ENCODE measurements around the gene ZSWIM6.

Gene ZSWIM6

DNA sequence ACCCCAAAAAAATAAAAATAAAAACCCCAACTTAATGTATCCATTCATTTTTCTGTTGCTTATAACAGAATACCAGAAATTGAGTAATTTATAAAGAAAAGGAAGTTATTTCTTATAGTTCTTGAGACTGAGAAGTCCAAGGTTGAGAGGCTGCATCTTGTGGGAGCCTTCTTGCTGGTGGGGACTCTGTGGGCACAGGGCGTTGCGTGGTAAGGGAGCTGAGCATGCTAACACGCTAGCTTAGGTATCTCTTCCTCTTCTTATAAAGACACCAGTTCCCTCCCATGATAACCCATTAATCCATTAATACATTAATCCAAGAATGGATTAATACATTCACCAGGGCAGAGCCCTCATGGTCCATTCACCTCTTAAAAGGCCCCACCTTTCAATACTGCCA lies 150.9 kb downstream of the ZSWIM6 start:
- DNase-seq (ENCODE audit: low spot score) = no peak

DNA sequence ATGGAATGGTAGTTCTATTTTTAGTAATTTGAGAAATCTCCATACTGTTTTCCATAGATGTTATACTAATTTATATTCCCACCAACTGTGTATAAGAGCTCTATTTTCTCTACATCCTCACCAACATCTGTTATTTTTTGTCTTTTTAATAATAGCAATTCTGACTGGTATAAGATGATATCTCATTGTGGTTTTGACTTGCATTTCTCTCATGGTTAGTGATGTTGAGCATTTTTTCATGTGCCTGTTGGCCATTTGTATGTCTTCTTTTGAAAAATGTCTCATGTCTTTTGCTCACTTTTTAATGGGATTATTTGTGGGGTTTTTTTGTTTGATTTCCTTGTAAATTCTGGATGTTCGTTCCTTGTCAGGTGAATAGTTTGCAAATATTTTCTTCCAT lies 154.4 kb downstream of the ZSWIM6 start:
- no peak for DNase-seq (ENCODE audit: low spot score)

DNA sequence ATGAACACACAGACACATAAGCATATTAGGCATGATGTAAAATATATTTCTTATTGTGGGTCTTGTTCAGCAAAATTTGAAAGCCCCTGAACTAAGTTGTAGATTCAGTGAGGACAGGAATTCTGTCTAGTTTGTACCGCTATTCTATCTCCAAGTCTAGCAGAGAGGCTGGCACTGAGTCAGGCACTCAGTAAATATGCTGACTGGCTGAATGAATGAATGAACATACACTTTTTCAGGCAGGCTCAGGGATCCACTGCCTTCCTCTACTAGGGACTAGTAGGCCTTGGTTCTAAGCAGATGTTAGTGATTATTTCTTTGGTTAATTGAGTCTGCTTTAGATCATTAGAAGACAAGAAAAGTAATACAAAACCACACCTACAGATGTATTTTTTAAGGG lies 157.5 kb downstream of the ZSWIM6 start:
- no peak for DNase-seq (ENCODE audit: low spot score)

DNA sequence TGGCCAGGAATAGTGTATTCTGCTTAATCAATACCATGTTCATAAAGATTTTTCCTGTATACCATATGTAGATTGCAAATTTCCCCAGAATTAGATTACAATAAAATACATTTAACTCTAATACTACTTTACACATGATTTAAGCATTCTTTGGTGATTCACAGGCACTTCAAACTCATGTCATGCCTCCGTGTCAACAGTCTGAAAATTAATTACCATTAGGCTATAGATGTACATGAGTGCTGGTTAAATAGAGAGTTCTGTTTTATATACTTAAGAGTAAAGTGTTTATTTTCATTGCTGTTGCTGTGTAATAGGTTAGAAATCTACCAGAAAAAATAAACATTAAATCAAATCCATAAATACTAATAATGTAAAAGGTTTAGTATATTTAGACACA lies 159.8 kb downstream of the ZSWIM6 start:
- DNase-seq (ENCODE audit: low spot score) = no peak

DNA sequence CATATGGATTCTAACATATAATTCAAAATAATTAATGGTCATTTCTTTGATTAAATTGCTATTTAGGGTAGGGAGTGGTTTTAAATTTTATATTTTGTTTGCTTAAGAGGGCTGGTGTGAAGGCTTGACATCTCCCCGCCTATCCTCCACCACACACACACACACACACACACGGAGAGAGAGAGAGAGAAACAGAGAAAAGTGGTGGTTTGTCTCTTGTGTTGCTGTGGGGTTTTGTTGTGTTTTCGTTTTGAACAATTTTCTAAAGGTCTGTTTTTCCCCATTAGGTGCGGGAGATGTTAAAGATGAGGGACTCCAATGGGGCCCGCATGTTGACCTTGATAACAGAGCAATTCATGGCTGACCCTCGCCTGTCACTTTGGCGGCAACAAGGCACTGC lies 161.9 kb downstream of the ZSWIM6 start:
- no peak for DNase-seq (ENCODE audit: low spot score)

DNA sequence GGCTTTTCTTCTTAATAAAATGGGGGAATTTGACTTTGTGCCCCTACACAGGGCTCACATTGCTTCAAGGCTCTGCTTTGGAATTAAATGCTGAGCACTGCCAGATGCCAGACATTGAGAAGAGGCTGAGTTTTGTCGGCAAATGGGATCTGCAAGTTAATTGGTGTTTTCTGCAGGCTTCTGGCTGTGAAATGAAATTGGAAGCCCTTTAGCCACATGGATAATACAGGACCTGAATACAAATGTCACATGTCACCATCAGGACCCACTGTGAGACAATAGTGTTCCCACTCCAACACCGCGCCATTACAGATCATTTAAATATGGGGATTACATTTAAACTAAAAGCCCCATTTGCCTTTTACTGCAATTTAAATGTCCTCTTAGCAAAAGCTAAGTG lies 164.4 kb downstream of the ZSWIM6 start:
- DNase-seq (ENCODE audit: low spot score) = no peak

DNA sequence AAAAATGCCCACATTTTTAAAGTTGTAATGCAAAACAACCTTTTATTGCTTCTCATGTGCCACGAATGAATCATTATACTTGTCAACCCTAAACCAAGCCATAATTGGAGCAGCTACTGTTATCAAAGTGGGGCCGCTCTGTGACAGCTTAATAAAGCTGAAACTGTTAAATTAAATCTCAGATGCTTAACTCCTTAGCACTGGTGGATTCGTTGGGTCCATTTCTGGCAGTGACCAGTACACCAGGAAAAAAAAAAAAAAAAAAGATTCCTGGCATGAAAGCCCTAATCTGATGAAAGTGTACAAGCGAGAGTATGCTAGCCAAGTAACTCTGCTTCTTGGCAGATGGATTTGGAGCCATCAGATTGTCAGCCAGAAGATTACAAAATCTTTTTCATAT lies 164.8 kb downstream of the ZSWIM6 start:
- DNase-seq (ENCODE audit: low spot score) = no peak

DNA sequence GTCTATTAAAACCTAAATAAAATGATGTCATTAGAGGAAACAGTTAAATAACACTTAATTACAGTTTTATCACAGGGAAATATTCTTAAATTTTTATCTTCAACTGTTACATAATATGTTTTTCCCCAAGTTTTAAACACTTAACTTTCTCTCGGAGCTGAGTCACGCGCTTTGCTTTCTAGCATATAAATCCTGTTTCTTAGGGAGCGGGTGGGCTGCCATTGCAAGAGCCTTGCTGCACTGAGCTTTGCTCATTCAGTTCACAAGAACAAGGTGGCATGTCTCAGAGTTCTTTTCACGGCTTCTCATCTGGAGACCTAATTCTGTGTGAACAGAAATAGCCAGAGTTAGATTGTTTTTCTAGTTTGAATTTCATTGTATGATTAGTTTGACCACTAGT lies 166.1 kb downstream of the ZSWIM6 start:
- DNase-seq (ENCODE audit: low spot score) = no peak

DNA sequence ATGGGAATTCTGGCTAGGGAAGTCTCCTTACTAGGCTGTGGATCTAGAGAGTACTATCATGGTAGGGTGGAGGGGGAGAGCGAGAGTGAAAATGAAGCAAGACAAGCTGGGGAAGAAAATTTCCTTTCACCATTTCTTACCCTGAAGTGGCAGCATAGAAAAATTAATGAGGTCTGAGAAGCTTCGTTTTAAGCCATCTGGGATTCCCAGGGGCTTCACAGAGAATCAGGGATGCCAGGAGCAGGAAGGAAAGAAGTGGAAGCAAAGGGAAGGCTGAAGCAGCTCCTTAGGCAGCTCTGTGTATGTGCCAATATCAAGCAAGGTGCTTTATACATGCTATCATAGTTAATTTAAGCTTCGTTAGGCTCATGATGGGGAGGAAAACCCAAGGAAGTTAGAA lies 169.9 kb downstream of the ZSWIM6 start:
- DNase-seq (ENCODE audit: low spot score) = no peak

DNA sequence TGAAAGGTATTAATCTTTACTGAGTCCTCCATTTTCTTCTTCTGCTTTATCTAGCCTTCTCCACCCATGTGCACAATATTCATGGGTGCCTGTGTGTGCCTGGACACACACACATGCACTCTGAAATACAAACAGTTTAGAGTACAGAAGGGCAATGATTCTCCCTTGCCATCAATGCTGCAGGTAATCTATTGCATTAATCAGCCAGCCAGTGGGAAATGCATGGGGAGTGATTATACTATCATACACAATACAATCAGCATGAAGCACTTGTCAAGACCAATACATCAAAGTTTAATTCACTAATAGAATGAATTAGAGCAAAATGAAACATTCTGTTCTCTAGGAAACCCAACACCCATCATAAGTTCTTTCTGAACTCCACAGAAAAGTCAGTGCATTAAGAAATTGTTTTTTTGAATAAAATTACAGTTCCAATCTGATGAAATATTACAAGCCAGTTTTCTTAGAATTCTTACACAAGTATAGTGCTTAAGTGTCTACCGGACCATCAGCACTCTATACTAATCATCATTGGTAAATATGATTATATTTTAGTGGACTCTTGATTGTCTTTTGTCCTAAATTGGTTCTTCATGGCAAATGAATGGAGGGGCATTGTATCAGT lies 172.2 kb downstream of the ZSWIM6 start:
- DNase-seq (ENCODE audit: low spot score) = no peak

DNA sequence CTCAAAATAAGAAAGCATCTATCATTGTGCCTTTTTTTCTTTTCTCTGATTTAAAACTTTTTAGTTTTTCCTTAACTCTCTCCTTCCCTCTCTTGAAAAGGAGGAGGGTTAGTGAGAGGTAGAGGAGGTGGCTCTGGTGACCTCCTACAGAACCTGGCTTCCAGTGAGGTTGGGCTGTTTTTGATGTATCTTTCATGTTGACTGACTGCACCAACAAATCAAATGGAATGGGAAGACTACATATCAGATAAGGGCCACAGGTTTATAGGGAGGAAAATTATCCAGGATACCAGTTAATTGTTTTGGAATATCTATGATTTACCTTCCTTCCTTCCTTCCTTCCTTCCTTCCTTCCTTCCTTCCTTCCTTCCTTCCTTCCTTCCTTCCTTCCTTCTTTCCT lies 173.2 kb downstream of the ZSWIM6 start:
- no peak for DNase-seq (ENCODE audit: low spot score)

DNA sequence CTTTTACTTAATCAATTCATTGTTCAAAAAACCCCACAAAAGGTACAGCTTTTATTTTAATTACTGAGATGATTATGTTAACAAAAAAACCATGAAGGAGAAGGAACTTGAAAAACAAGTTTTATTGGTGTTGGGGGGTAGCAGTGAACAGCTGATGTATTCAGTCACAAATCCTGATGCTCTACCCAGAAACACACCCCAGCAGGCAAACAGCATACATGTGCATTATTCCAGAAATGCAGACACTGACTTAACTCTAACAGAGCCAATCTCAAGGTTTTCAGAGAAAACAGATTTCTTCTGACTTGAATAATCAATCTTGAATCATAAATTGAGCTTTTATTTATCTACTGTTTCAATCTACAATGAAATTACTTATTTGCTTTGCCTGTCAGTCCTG lies 175.2 kb downstream of the ZSWIM6 start:
- DNase-seq (ENCODE audit: low spot score) = no peak

DNA sequence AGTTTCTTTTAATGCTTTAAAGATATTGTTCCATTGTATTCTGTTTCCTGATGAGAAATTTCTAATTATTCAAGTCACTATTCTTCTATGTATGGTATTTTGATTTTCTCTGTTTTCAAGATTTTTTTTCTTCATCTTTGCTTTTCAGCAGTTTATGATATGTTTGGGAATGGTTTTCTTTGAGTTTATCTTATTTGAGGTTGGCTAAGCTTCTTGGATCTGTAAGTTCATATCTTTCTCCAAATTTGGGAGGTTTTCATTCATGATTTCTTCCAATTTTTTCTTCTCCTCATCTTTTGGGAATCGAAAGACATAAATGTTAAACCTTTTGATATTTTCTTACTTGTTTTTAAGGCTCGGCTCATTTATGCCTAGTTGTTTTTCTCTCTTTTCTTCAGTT lies 184.9 kb downstream of the ZSWIM6 start:
- no peak for DNase-seq (ENCODE audit: low spot score)

DNA sequence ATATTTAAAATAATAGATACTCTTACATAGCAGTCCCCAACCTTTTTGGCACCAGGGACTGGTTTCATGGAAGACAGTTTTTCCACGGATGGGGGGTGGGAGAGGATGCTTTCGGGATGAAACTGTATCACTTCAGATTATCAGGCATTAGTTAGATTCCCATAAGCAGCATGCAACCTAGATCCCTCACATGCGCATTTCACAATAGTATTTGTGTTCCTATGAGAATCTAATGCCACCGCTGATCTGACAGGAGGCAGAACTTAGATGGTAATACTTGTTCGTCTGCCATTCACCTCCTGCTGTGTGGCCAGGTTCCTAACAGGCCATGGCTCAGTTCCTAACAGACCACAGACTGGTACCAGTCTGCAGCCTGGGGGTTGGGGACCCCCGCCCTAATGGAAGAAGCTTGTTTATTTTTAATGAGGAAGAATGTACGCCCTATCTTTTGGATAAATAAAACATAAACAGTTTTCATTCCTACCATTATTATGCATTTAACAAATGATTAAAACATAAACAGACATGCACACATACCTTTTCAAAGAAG lies 187.7 kb downstream of the ZSWIM6 start:
- DNase-seq (ENCODE audit: low spot score) = no peak

DNA sequence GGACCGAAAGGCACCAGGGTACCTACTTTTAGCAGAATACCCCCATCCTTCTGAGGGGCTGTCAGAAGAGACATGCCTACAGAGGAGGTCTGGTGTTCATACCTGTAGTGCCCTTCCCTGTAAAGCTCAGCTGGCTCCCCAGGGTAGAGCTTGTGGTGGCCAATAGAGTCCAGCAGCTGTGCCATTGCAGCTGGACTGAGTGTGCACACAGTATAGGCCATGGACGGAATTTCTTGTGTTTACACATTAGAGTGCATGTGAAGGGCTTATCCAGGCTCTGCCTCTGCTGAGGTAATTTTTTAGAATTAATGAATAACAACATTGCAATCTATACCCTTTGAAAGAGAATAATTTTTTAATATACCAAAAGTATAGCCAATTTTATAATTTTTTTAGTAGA lies 191.0 kb downstream of the ZSWIM6 start:
- DNase-seq (ENCODE audit: low spot score) = no peak

DNA sequence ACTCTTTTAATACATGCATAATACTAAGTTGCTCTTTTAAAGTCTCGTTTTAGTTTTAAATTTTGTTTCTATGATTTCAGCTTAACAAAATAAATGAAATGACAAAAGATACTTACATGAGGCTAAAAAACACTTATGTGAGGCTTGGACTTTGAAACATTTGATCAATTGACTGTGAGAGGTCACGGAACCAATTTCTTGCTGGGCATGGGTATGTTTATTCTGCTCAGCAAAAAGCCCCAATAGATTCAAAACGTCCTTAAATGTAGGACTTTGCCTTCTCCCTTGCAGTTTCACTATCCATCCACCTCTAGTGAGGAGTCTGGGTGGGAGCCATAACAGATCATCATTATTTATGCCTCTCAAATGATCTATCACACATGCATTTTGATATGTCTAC lies 191.9 kb downstream of the ZSWIM6 start:
- DNase-seq (ENCODE audit: low spot score) = no peak

DNA sequence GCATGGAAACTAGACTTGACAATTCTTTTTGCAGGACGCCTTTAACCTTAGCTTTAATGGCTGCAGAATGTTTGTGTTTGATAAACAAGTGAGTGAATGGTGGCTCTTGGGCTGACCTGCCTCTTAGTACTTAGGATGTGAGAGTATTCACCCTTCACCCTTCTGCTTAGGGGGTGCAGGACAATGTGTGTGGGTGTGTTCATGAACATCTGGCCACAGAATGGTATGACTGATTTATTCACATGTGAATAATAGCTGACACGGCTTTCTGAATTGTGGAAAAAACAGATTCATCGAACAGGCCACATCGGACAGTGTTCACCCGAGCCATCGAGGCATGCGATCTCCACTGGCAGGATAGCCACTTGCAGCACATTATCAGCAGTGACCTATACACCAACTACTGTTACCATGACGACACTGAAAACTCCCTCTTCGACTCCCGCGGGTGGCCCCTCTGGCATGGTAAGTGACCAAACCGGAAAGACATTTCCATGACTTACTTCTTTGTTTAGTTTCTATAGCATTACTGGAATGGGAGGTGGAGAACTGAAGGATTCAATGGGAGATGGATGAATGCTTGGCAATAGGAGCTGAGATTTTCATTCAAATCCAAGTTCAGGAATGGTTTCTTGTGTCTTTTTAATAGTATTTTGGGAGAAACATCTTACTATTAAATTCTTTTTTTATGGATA lies 193.6 kb downstream of the ZSWIM6 start:
- DNase-seq (ENCODE audit: low spot score) = no peak

DNA sequence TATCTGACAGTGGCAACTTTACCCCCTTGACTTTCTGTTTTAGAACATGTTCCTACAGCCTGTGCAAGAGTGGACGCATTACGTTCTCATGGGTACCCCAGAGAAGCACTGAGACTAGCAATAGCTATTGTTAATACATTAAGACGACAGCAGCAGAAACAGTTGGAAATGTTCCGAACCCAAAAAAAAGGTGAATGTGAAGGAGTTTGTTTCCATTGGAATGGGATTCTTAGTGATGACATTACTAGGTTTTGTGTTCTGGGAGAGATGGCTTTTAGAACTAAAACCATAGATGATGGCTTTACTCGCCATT lies 194.1 kb downstream of the ZSWIM6 start:
- no peak for DNase-seq (ENCODE audit: low spot score)

DNA sequence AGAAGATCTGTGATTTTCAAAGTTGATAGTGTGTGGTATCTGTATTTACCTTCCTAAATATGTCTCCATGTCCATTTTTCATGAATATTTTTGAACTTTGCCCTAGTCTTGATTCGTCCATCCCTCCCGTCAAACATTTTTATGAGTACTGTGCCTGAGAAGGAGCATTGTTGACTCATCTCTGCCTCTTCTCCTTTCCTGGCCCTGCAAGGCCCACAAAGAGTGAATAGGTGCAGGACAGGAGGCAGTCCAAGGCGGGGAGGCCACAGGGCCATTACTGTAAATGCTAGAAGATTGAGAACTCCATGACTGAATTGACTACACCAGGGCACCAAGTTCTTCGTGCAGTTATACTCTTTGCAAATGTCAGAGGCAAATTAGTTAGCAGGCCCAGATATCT lies 200.9 kb downstream of the ZSWIM6 start:
- DNase-seq (ENCODE audit: low spot score) = no peak

DNA sequence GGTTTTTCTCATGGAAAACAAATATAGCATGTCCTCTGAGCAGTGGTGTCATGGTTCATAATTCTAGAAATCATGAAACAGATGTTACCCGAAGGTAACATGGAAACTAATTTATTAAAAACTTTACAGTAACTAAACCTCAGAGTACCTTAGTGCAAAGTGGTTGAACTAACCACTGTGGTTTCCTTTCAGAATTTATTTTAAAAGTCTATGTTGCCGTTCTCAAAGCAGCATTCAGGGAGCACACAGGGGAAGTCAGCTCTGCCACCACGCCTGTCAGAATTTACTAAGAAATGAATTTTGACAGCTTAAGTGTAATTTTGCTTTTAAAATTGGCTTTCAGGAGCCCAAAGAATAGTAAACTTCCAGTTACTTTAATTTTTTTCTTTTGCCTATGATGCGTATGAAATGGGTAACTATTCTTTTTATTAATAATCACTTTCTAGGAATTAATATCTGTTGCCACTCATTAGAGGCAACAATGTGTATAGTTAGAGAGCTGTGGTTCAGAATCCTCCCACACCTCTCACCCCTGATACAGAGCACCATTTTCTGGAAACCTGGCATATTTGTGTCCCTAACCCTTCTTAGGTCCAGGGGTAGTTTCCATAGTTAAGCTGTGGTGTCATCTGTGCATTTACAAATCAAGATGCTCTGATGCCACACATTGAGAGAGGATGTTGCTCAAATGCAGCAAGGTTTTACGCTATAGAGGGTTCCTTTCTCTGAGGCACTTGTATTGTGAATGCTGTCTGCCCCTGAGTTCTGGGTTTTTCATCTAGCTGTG lies 202.6 kb downstream of the ZSWIM6 start:
- DNase-seq (ENCODE audit: low spot score) = no peak

DNA sequence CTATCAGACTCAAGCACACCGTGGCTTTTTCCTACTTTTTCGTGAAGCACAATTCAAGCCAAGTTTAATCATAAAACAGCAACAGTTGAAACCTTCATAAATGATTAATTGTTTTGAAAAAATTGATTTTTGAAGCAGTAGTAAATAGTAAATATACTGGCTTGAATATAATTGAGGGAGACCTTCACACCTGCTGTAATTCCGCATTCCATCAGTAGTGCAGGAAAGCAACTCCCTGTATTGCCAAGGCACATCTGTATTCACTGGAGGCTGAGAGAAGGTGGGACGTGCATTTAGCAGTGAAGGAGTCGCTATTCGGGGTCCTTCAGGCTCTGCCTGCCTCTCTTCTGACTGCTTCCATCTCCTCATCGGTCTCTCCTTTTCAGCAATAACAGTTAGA lies 203.8 kb downstream of the ZSWIM6 start:
- no peak for DNase-seq (ENCODE audit: low spot score)

DNA sequence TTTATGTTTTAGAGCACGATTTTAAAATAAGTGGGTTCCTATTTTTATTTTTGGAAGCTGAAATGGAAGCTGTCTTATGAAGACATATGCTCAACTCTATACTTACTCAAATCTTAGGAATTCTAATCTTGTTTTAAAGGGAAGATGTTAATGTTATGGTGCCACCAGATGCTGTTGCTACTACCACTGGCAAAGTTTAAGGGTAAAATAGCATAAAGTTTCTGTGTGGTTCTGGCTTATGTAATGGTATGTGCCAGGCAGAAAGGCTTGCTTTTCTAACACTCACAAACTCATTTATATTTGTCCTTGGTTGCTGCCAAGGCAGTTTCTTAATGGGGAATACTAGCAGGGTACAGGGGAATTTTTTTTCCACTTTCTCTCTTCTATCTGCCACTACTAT lies 204.9 kb downstream of the ZSWIM6 start:
- DNase-seq (ENCODE audit: low spot score) = no peak

DNA sequence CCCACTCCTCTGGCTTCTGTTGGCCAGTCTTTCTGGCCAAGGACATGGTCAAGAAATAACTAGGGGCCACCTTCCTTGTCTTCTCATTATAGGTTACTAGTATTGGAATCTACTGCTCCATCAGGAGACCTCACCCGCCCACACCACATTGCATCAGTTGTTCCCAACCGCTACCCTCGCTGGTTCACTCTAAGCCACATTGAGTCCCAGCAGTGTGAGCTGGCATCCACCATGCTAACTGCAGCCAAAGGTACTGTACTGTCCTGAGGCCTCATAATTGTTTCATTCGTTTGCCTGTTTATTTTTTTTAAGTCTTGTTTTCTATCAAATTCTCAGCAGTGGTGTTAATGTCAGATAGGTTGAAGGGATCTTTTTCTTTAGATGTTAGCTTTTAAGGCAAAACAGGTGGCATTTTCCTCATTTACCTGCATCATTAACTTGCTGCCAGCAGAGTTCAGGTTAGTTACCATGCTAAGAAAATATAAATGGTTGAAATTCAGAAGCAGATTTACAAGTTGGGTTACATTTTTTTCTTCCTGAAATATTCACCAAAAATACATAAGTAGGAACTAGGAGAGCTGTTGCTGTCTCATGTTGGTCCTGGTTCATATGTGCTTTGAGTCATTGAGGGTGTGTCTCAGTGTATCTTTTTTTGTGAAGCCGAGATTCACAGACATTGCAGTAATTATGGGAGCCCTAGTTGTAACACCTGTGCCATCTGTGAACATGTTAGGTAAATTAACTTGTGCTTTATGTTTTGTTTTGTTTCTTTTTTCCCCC lies 206.9 kb downstream of the ZSWIM6 start:
- DNase-seq (ENCODE audit: low spot score) = no peak

Measured in D341Med (cell line).